Panc1 (cell line): Measurements from ENCODE around the gene CDADC1.

ENCODE experiments used
- POLR2AphosphoS5 ChIP-seq: IDR thresholded peaks from 2 replicates; pipeline ENCODE4 v1.6.1; 2012; ENCODE audit warnings: mild to moderate bottlenecking, low read depth, low read length, moderate library complexity
- TF ChIP-seq, protein P1 (sequence below): fragments of 450-650 bp; IDR thresholded peaks from 2 replicates; pipeline ENCODE4 v1.5.1; 2017; ENCODE audit warnings: mild to moderate bottlenecking

DNA sequence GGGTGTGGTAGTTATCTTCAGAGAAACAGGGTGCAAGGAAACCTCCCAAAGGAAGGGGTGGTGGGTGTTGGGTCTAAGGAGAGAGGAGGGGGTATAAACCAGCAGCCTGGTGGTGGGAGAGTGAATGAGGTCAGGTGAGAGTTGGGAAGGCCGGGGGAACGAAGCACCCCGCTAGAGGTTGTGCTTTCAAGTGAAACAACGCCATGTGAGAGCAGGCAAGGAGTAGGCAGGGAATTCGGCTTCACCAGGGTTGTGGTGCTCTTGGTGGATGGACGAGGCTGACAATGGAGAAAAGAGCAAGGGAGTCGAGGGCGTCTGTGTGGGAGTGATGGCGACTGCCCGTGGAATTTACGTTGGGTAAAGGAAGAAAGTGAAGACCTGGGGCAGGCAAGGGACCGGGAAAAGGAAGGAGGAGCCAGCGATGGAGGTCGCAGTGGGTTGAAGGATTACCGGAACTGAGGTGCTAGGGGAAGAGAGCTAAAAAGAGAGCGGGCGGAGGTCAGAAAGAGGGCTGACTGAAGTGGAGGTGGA is 29.7 kb upstream of the CDADC1 start:
- TF ChIP-seq POLR2AphosphoS5: no peak
- TF ChIP-seq, protein P1, sequence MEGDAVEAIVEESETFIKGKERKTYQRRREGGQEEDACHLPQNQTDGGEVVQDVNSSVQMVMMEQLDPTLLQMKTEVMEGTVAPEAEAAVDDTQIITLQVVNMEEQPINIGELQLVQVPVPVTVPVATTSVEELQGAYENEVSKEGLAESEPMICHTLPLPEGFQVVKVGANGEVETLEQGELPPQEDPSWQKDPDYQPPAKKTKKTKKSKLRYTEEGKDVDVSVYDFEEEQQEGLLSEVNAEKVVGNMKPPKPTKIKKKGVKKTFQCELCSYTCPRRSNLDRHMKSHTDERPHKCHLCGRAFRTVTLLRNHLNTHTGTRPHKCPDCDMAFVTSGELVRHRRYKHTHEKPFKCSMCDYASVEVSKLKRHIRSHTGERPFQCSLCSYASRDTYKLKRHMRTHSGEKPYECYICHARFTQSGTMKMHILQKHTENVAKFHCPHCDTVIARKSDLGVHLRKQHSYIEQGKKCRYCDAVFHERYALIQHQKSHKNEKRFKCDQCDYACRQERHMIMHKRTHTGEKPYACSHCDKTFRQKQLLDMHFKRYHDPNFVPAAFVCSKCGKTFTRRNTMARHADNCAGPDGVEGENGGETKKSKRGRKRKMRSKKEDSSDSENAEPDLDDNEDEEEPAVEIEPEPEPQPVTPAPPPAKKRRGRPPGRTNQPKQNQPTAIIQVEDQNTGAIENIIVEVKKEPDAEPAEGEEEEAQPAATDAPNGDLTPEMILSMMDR: no peak
